NT2/D1 (cell line): ENCODE results near the gene ADCY3.

Source experiments
- YY1 ChIP-seq: IDR thresholded peaks from 2 replicates; pipeline ENCODE4 v1.6.1; 2011; ENCODE audit not compliant: insufficient read length, insufficient read depth
- ZNF274 ChIP-seq: IDR thresholded peaks from 2 replicates; pipeline ENCODE4 v1.6.1; 2011; ENCODE audit warnings: mild to moderate bottlenecking, low read depth, low read length

- no peak for TF ChIP-seq YY1
- no peak for TF ChIP-seq ZNF274
Measured at GRCh38 chr2:24906466-24906865, 13.6 kb downstream of the ADCY3 start.
